Lower leg skin (tissue), 4 donors: ENCODE results near the gene SETD1A. TPM values are rescaled to one million over a fixed set of nuclear protein-coding genes. Genes with fewer than 3 reads are reported as not detected.

Experiments
- DNase-seq, 2 donors: peaks; one replicate each; pipeline ENCODE4 v3.0.0-alpha.2; 2019; ENCODE audit warnings: low spot score in 2 of 2
- H3K4me3 ChIP-seq: fragments of 200-600 bp; sonication (generic); 2 replicates; pipeline ENCODE4 v1.5.1; 2017; ENCODE audit warnings: mild to moderate bottlenecking, low read depth; ENCODE audit not compliant: poor library complexity, severe bottlenecking
- CTCF ChIP-seq, 3 donors: fragments of 450-650 bp; IDR thresholded peaks; one replicate each; pipeline ENCODE4 v1.5.1; 2016; ENCODE audit warnings: antibody characterized with exemption in 3 of 3, mild to moderate bottlenecking in 3 of 3, moderate library complexity in 2 of 3
- POLR2A ChIP-seq, 2 donors: fragments of 450-650 bp; IDR thresholded peaks; one replicate each; pipeline ENCODE4 v1.6.1; 2016 to 2017; ENCODE audit warnings: antibody characterized with exemption in 2 of 2, mild to moderate bottlenecking in 1 of 2, moderate library complexity in 1 of 2
- WGBS, 2 donors: methylation state at CpG; one replicate each; pipeline ENCODE4 v1.1.5; 2018; 5-methylcytosine and 5-hydroxymethylcytosine counted together
- intact Hi-C: fragments of 100-400 bp; cut with DNase I; formaldehyde crosslinking; loops from one replicate; pipeline ENCODE4 v1.15.0; 2023; ENCODE audit warnings: low total_unique reads
- total RNA-seq, 4 donors: library from RNA; depleted of rRNA; stranded (reverse); fragments of >200 nt; gene quantifications; one replicate each; pipeline ENCODE4 v1.1.0, GENCODE V29; 2016

SETD1A gene
- total RNA-seq, 4 donors from 2014 or later, result 9.2 to 22.4 (median 10.7) TPM

- WGBS, 2 donors, result 71 to 86% methylated on average over 7 to 8 of the region's 8 CpGs
- TF ChIP-seq POLR2A (IDR thresholded peaks at IDR 0.05) (no peak), CTCF (IDR thresholded peaks at IDR 0.05) (no peak)
- H3K4me3 ChIP-seq, result no peak overlapping the region
- no peak for DNase-seq
- intact Hi-C loops, result no loop called here
Observed at GRCh38 chr16:30991052-30991451, 33.5 kb downstream of the SETD1A start.

GRCh38 chr16:30992276-30992780 is 34.8 kb downstream of the SETD1A start:
- whole genome bisulfite sequencing, 2 donors, result 85 to 91% methylated on average over 19 to 20 of the region's 21 CpGs

DNA sequence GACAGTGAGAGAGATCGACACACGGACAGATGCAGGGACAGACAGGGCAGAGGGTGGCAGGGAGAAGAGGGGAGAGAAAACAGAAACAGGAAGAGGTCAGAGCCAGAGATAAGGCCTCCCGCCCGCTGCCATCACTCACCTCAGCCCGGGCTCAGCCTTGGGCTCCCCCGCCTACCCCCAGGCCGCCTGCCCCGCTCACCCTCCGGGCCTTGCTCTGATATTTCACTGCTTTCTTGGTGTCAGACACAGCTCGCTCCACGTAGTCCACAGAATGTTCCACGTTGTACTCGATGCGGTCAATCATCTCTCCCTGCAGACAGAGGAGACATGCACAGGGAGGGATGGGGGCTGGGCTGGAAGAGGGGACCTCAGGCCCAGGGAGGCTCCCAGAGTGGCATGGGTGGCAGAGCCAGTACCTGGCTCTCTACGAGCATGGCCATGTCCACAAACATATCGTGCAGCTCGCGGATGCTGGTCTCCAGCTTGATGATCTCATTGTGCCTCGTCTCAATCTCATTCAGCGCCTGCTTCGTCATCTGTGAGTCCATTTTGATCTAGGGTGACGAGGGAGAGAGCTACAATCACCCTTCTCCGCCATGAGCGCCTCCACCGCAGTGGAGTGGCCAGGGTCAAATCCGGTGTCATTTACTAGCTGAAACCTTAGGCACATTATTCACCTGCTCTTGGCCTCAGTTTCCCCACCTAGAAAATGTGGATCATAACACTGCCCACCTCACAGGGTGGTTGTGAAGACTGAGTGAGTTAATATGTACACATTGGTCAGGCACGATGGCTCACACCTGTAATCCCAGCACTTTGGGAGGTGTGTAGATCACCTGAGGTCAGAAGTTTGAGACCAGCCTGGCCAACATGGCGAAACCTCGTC is 35.6 kb downstream of the SETD1A start:
- WGBS, 2 donors, result 84 to 91% methylated on average over 29 of the region's 29 CpGs
- DNase-seq, result no peak
- no peak overlapping the region for H3K4me3 ChIP-seq
- intact Hi-C loops, result no loop called here
- TF ChIP-seq CTCF (IDR thresholded peaks at IDR 0.05) (no peak), POLR2A (IDR thresholded peaks at IDR 0.05) (no peak)

More at GRCh38 chr16:30992276-30992780, 34.8 kb downstream of the SETD1A start:
- no peak overlapping the region for H3K4me3 ChIP-seq
- TF ChIP-seq CTCF (IDR thresholded peaks at IDR 0.05) (no peak), POLR2A (IDR thresholded peaks at IDR 0.05) (no peak)
- intact Hi-C loops, result no loop called here
- no peak for DNase-seq

- intact Hi-C loops, result no loop called here
- no peak for DNase-seq
- 73 to 79% methylated on average over 11 of the region's 11 CpGs for WGBS, 2 donors
- TF ChIP-seq CTCF (IDR thresholded peaks at IDR 0.05), result no peak
- H3K4me3 ChIP-seq, result no peak overlapping the region
Observed at GRCh38 chr16:30995927-30996323, 38.4 kb downstream of the SETD1A start.

- WGBS, 2 donors, result 16 to 19% methylated on average over 21 to 22 of the region's 23 CpGs
- intact Hi-C loops, result no loop called here
- DNase-seq, result no peak
- TF ChIP-seq POLR2A (IDR thresholded peaks at IDR 0.05) (no peak), CTCF (IDR thresholded peaks at IDR 0.05) (no peak)
- peak overlapping the region; percentile 38 for H3K4me3 ChIP-seq
Observed at GRCh38 chr16:30996324-30996984, 38.9 kb downstream of the SETD1A start.
